Measurements from ENCODE around the gene TMEM141. TPM values are rescaled to one million over a fixed set of nuclear protein-coding genes. Genes with fewer than 3 reads are reported as not detected.
"Not testable (repeated sequence)": the region's sequence is repeated elsewhere in the genome, so short reads cannot be mapped to it uniquely, and the experiment has no call there.

The TMEM141 gene
- total RNA-seq, 1 donor from 2014 or later, result 27.8 TPM

GRCh38 chr9:136779808-136780207, 11.3 kb upstream of the TMEM141 start:
- Mint-ChIP-seq H3K27ac (ENCODE audit: unreplicated experiment) (no peak overlapping the region), H3K4me3 (no peak overlapping the region), H3K9me3 (no peaks in the 10 kb centered on the region)

GRCh38 chr9:136782452-136782851, 8.7 kb upstream of the TMEM141 start:
- Mint-ChIP-seq H3K9me3 (no peaks in the 10 kb centered on the region), H3K27me3 (ENCODE audit: low read depth) (peaks cover 45% of the 10 kb centered on the region), H3K36me3 (ENCODE audit: low read depth) (no peaks in the 10 kb centered on the region), H3K4me1 (peaks cover 16% of the 10 kb centered on the region), H3K27ac (ENCODE audit: unreplicated experiment) (no peak overlapping the region), H3K4me3 (no peak overlapping the region)
- no peak for DNase-seq (ENCODE audit: low read depth, low spot score)
- TF ChIP-seq CTCF (conservative IDR thresholded peaks at IDR 0.05), result no peak

More at GRCh38 chr9:136779808-136780207, 11.3 kb upstream of the TMEM141 start:
- no peak for DNase-seq (ENCODE audit: low read depth, low spot score)
- H3K36me3 Mint-ChIP-seq (ENCODE audit: low read depth), result no peaks in the 10 kb centered on the region
- TF ChIP-seq CTCF (conservative IDR thresholded peaks at IDR 0.05), result no peak
- H3K27me3 Mint-ChIP-seq (ENCODE audit: low read depth), result peaks cover 50% of the 10 kb centered on the region
- H3K4me1 Mint-ChIP-seq, result peaks cover 5% of the 10 kb centered on the region

GRCh38 chr9:136784249-136784996, 6.7 kb upstream of the TMEM141 start:
- Mint-ChIP-seq H3K4me1 (peaks cover 23% of the 10 kb centered on the region), H3K27me3 (ENCODE audit: low read depth) (peaks cover 27% of the 10 kb centered on the region), H3K4me3 (no peak overlapping the region), H3K9me3 (no peaks in the 10 kb centered on the region), H3K36me3 (ENCODE audit: low read depth) (no peaks in the 10 kb centered on the region), H3K27ac (ENCODE audit: unreplicated experiment) (no peak overlapping the region)
- no peak for DNase-seq (ENCODE audit: low read depth, low spot score)
- TF ChIP-seq CTCF (conservative IDR thresholded peaks at IDR 0.05), result peak; percentile 66

- Mint-ChIP-seq H3K4me1 (peaks cover 23% of the 10 kb centered on the region), H3K4me3 (no peak overlapping the region), H3K27me3 (ENCODE audit: low read depth) (peaks cover 22% of the 10 kb centered on the region), H3K9me3 (no peaks in the 10 kb centered on the region), H3K36me3 (ENCODE audit: low read depth) (no peaks in the 10 kb centered on the region), H3K27ac (ENCODE audit: unreplicated experiment) (no peak overlapping the region)
- DNase-seq (ENCODE audit: low read depth, low spot score), result no peak
- no peak for TF ChIP-seq CTCF (conservative IDR thresholded peaks at IDR 0.05)
These were observed 6.2 kb upstream of the TMEM141 start for GRCh38 chr9:136784997-136785361.

GRCh38 chr9:136785565-136786355, 5.4 kb upstream of the TMEM141 start:
- H3K36me3 Mint-ChIP-seq (ENCODE audit: low read depth); H3K4me3 Mint-ChIP-seq; H3K9me3 Mint-ChIP-seq; H3K27ac Mint-ChIP-seq (ENCODE audit: unreplicated experiment); DNase-seq (ENCODE audit: low read depth, low spot score): not testable (repeated sequence)
- H3K4me1 Mint-ChIP-seq, result peaks cover 29% of the 10 kb centered on the region
- H3K27me3 Mint-ChIP-seq (ENCODE audit: low read depth), result peaks cover 15% of the 10 kb centered on the region

- Mint-ChIP-seq H3K36me3 (ENCODE audit: low read depth) (no peaks in the 10 kb centered on the region), H3K27ac (ENCODE audit: unreplicated experiment) (no peak overlapping the region), H3K9me3 (no peaks in the 10 kb centered on the region), H3K4me1 (peaks cover 31% of the 10 kb centered on the region), H3K27me3 (ENCODE audit: low read depth) (peaks cover 9% of the 10 kb centered on the region), H3K4me3 (no peak overlapping the region)
- TF ChIP-seq CTCF (conservative IDR thresholded peaks at IDR 0.05), result no peak
- DNase-seq (ENCODE audit: low read depth, low spot score), result no peak
These were observed 4.7 kb upstream of the TMEM141 start for GRCh38 chr9:136786451-136786850.

- H3K27me3 Mint-ChIP-seq (ENCODE audit: low read depth); H3K9me3 Mint-ChIP-seq; H3K4me3 Mint-ChIP-seq; H3K27ac Mint-ChIP-seq (ENCODE audit: unreplicated experiment); DNase-seq (ENCODE audit: low read depth, low spot score); H3K36me3 Mint-ChIP-seq (ENCODE audit: low read depth): not testable (repeated sequence)
- H3K4me1 Mint-ChIP-seq, result peaks cover 31% of the 10 kb centered on the region
These were observed 4.2 kb upstream of the TMEM141 start for GRCh38 chr9:136786983-136787382.

Measured in neural crest cell (in vitro differentiated cells).